HCT116 (cell line): ENCODE results near the gene COL5A1. TPM values are rescaled to one million over a fixed set of nuclear protein-coding genes. Genes with fewer than 3 reads are reported as not detected.

Experiments
- ATAC-seq: fragments of 200-7000 bp; cut with Tn5 transposase; 2 replicates; pipeline ENCODE4 v1.9.1; 2020; ENCODE audit warnings: mild to moderate bottlenecking, moderate library complexity
- BruUV-seq: library from RNA; stranded (reverse); fragments of 400-500 nt; replicated peaks from 2 replicates; lab custom pipeline; 2021; lab: Mats Ljungman, UMichigan
- CTCF ChIA-PET: fragments of 300-600 bp; sonication (Branson Sonifier 250); formaldehyde crosslinking; loops from one replicate; lab custom pipeline; 2021; ENCODE audit warnings: antibody characterized with exemption; lab: Charles Lee
- POLR2A ChIA-PET: fragments of 300-600, 350-600 bp; sonication (Branson Sonifier 250); formaldehyde crosslinking; loops from one replicate; lab custom pipeline; 2021; ENCODE audit warnings: antibody characterized with exemption; lab: Charles Lee
- RAD21 ChIA-PET, 2 experiments: fragments of 300-600 bp; sonication (Branson Sonifier 250); formaldehyde crosslinking; loops; one replicate each; lab custom pipeline; 2023; ENCODE audit warnings: low total read pairs in 2 of 2; ENCODE audit not compliant: uncharacterized antibody in 2 of 2, unreplicated experiment in 2 of 2, low non-redundant PET in 1 of 2; lab: Charles Lee
- DNase-seq: peaks from one replicate; pipeline ENCODE4 v3.0.0-alpha.2; 2010; ENCODE audit warnings: low read depth, low spot score
- H2AFZ ChIP-seq: fragments of 200-600 bp; shearing (Covaris generic), sonication (generic); 2 replicates; pipeline ENCODE4 v1.6.1; 2017; ENCODE audit warnings: low read depth, mixed run types, mixed read lengths, antibody characterized with exemption, low read length; ENCODE audit not compliant: poor library complexity, severe bottlenecking
- H3K27ac ChIP-seq: 2 replicates; pipeline ENCODE4 v1.5.1; 2012; ENCODE audit warnings: low read depth, low read length
- H3K27me3 ChIP-seq: fragments of 200-600 bp; sonication (generic); 2 replicates; pipeline ENCODE4 v1.6.1; 2016; ENCODE audit warnings: mixed run types, low read length, mixed read lengths; ENCODE audit not compliant: insufficient read depth
- H3K36me3 ChIP-seq, 2 experiments: fragments of 200-500 bp in 1 of 2; fragments of 200-600 bp in 1 of 2; sonication (Bioruptor generic) in 1 of 2; sonication (generic) in 1 of 2; 2 replicates each; pipeline versions ENCODE4 v1.5.1 to v1.6.1; 2014 to 2016; ENCODE audit warnings: low read length in 2 of 2, inconsistent platforms in 1 of 2, mixed read lengths in 1 of 2, mixed run types in 1 of 2; ENCODE audit not compliant: insufficient read depth in 2 of 2, control insufficient read depth in 1 of 2
- H3K4me1 ChIP-seq, 2 experiments: fragments of 200-600 bp in 1 of 2; sonication (generic) in 1 of 2; 2 replicates each; pipeline versions ENCODE4 v1.5.1 to v1.6.1; 2012 to 2017; ENCODE audit warnings: low read length in 2 of 2, inconsistent platforms in 1 of 2, mild to moderate bottlenecking in 1 of 2, mixed read lengths in 1 of 2, mixed run types in 1 of 2, moderate library complexity in 1 of 2; ENCODE audit not compliant: insufficient read depth in 2 of 2, control insufficient read depth in 1 of 2
- H3K4me2 ChIP-seq: fragments of 200-600 bp; sonication (generic); 2 replicates; pipeline ENCODE4 v1.6.1; 2017; ENCODE audit warnings: mixed run types, low read length, mixed read lengths
- H3K4me3 ChIP-seq, 2 experiments: fragments of 200-600 bp in 1 of 2; sonication (generic) in 1 of 2; replicated peaks in 1 of 2; 2 replicates each; pipeline ENCODE4 v1.5.1; 2011 to 2016; ENCODE audit warnings: low read length in 2 of 2, control low read depth in 1 of 2, low read depth in 1 of 2, mild to moderate bottlenecking in 1 of 2, mixed read lengths in 1 of 2, mixed run types in 1 of 2
- H3K79me2 ChIP-seq: fragments of 200-600 bp; sonication (generic); 2 replicates; pipeline ENCODE4 v1.6.1; 2017; ENCODE audit warnings: mild to moderate bottlenecking, mixed run types, low read length, moderate library complexity, mixed read lengths; ENCODE audit not compliant: insufficient read depth
- H3K9ac ChIP-seq: fragments of 200-600 bp; sonication (generic); 2 replicates; pipeline ENCODE4 v1.6.1; 2016; ENCODE audit warnings: low read length, mixed read lengths
- H3K9me2 ChIP-seq: fragments of 200-600 bp; sonication (generic), shearing (Covaris generic); 2 replicates; pipeline ENCODE4 v1.6.1; 2017; ENCODE audit warnings: mixed run types, mild to moderate bottlenecking, moderate library complexity; ENCODE audit not compliant: insufficient read depth
- H3K9me3 ChIP-seq, 2 experiments: fragments of 200-500 bp in 1 of 2; fragments of 200-600 bp in 1 of 2; sonication (Bioruptor generic) in 1 of 2; sonication (generic) in 1 of 2; 2 replicates each; pipeline ENCODE4 v1.6.1; 2014 to 2017; ENCODE audit warnings: low read length in 2 of 2, mixed read lengths in 2 of 2, inconsistent platforms in 1 of 2, low read depth in 1 of 2, mild to moderate bottlenecking in 1 of 2, mixed run types in 1 of 2, moderate library complexity in 1 of 2; ENCODE audit not compliant: control insufficient read depth in 1 of 2, insufficient read depth in 1 of 2
- H4K20me1 ChIP-seq: fragments of 200-600 bp; sonication (generic), shearing (Covaris generic); 2 replicates; pipeline ENCODE4 v1.6.1; 2017; ENCODE audit warnings: mixed run types, mild to moderate bottlenecking, moderate library complexity; ENCODE audit not compliant: insufficient read depth
- CBX3 ChIP-seq: IDR thresholded peaks from 2 replicates; pipeline ENCODE4 v1.6.1; 2012; ENCODE audit warnings: low read depth
- CEBPB ChIP-seq: IDR thresholded peaks from 2 replicates; pipeline ENCODE4 v1.6.1; 2012; ENCODE audit warnings: low read depth
- ELF1 ChIP-seq: IDR thresholded peaks from 2 replicates; pipeline ENCODE4 v1.6.1; 2012; ENCODE audit warnings: low read depth, borderline replicate concordance
- FOSL1 ChIP-seq: IDR thresholded peaks from 2 replicates; pipeline ENCODE4 v1.6.1; 2012; ENCODE audit warnings: low read depth
- JUND ChIP-seq: IDR thresholded peaks from 2 replicates; pipeline ENCODE4 v1.6.1; 2012
- MAX ChIP-seq: IDR thresholded peaks from 2 replicates; pipeline ENCODE4 v1.6.1; 2012
- POLR2A ChIP-seq: IDR thresholded peaks from 2 replicates; pipeline ENCODE4 v1.7.0; 2011; ENCODE audit warnings: borderline replicate concordance; ENCODE audit not compliant: insufficient read depth, insufficient read length; ENCODE audit errors: extremely low read depth
- POLR2AphosphoS5 ChIP-seq: IDR thresholded peaks from 2 replicates; pipeline ENCODE4 v1.6.1; 2011; ENCODE audit warnings: mild to moderate bottlenecking, low read depth, low read length, moderate library complexity
- RAD21 ChIP-seq: IDR thresholded peaks from 2 replicates; pipeline ENCODE4 v1.6.1; 2012; ENCODE audit warnings: low read depth, mild to moderate bottlenecking
- SRF ChIP-seq: IDR thresholded peaks from 2 replicates; pipeline ENCODE4 v1.6.1; 2012; ENCODE audit warnings: low read depth
- YY1 ChIP-seq: IDR thresholded peaks from 2 replicates; pipeline ENCODE4 v1.6.1; 2011; ENCODE audit warnings: low read length, low read depth, moderate library complexity, mild to moderate bottlenecking; ENCODE audit not compliant: insufficient replicate concordance; ENCODE audit errors: extremely low read depth
- ZBTB33 ChIP-seq: IDR thresholded peaks from 2 replicates; pipeline ENCODE4 v1.6.1; 2011; ENCODE audit warnings: mild to moderate bottlenecking, low read length, moderate library complexity; ENCODE audit not compliant: insufficient replicate concordance; ENCODE audit errors: extremely low read depth
- ZFX ChIP-seq: fragments of 450-650 bp; IDR thresholded peaks from 2 replicates; pipeline ENCODE4 v1.6.1; 2017
- ZNF274 ChIP-seq: fragments of 200-500 bp; sonication (Bioruptor generic); IDR thresholded peaks from 2 replicates; pipeline ENCODE4 v1.6.1; 2014; ENCODE audit warnings: mild to moderate bottlenecking, low read depth, low read length, inconsistent platforms
- intact Hi-C: fragments of 100-400 bp; cut with micrococcal nuclease; formaldehyde crosslinking; loops from 2 replicates; pipeline ENCODE4 v1.10.0; 2022
- total RNA-seq: library from RNA; stranded (reverse); gene quantifications from one replicate; pipeline ENCODE4 v1.2.1, GENCODE V29; 2021; ENCODE audit not compliant: unreplicated experiment
- TF ChIP-seq, protein P1 (sequence below): IDR thresholded peaks from 2 replicates; pipeline ENCODE4 v1.6.1; 2012; ENCODE audit warnings: low read depth
- TF ChIP-seq, protein P2 (sequence below), 3 experiments: fragments of 200-600 bp in 1 of 3; sonication (generic) in 1 of 3; IDR thresholded peaks in 2 of 3; conservative IDR thresholded peaks in 1 of 3; 2 replicates each; pipeline ENCODE4 v1.5.1; 2012 to 2017; ENCODE audit warnings: low read depth in 2 of 3, low read length in 2 of 3, antibody characterized with exemption in 1 of 3, borderline replicate concordance in 1 of 3, control low read depth in 1 of 3, mild to moderate bottlenecking in 1 of 3, mixed read lengths in 1 of 3, mixed run types in 1 of 3, moderate library complexity in 1 of 3; ENCODE audit not compliant: insufficient read depth in 1 of 3

Gene COL5A1
- total RNA-seq, 1 experiment from 2014 or later: 0.30 TPM

DNA sequence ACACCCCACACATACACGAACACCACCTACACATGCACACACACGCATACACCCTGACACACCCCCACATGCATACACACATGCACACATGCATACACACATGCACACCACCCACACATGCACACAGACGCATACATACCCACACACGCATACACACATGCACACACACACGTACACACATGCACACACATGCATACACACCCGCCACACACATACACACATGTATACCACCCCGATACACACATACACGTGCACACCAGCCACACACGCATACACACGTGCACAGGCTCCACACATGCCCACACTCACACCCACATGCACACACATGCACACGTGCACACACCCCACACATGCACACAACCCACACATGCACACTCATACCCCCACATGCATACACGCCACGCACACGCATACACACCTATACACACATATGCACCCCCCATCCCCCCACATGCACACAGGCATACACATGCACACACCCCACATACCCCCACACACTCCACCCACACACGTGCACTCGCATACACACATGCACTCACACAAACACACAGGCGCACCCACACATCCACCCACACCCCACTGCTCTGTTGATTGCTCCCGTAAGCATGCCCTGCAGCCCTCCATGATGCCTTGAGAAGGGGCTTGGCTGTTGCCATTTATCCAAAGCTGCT, 119.3 kb downstream of the COL5A1 start:
- BruUV-seq: no TSS peak
- TF ChIP-seq, protein P1, sequence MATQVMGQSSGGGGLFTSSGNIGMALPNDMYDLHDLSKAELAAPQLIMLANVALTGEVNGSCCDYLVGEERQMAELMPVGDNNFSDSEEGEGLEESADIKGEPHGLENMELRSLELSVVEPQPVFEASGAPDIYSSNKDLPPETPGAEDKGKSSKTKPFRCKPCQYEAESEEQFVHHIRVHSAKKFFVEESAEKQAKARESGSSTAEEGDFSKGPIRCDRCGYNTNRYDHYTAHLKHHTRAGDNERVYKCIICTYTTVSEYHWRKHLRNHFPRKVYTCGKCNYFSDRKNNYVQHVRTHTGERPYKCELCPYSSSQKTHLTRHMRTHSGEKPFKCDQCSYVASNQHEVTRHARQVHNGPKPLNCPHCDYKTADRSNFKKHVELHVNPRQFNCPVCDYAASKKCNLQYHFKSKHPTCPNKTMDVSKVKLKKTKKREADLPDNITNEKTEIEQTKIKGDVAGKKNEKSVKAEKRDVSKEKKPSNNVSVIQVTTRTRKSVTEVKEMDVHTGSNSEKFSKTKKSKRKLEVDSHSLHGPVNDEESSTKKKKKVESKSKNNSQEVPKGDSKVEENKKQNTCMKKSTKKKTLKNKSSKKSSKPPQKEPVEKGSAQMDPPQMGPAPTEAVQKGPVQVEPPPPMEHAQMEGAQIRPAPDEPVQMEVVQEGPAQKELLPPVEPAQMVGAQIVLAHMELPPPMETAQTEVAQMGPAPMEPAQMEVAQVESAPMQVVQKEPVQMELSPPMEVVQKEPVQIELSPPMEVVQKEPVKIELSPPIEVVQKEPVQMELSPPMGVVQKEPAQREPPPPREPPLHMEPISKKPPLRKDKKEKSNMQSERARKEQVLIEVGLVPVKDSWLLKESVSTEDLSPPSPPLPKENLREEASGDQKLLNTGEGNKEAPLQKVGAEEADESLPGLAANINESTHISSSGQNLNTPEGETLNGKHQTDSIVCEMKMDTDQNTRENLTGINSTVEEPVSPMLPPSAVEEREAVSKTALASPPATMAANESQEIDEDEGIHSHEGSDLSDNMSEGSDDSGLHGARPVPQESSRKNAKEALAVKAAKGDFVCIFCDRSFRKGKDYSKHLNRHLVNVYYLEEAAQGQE: no peak
- TF ChIP-seq ZNF274: no peak
- no peak for TF ChIP-seq MAX
- TF ChIP-seq POLR2A: no peak
- TF ChIP-seq POLR2AphosphoS5: no peak
- no peak for TF ChIP-seq JUND
- TF ChIP-seq RAD21: no peak
- no peak for TF ChIP-seq ZFX
- TF ChIP-seq FOSL1: no peak
- TF ChIP-seq ZBTB33: no peak
- TF ChIP-seq CEBPB: no peak
- no peak for TF ChIP-seq YY1
- TF ChIP-seq, protein P2, sequence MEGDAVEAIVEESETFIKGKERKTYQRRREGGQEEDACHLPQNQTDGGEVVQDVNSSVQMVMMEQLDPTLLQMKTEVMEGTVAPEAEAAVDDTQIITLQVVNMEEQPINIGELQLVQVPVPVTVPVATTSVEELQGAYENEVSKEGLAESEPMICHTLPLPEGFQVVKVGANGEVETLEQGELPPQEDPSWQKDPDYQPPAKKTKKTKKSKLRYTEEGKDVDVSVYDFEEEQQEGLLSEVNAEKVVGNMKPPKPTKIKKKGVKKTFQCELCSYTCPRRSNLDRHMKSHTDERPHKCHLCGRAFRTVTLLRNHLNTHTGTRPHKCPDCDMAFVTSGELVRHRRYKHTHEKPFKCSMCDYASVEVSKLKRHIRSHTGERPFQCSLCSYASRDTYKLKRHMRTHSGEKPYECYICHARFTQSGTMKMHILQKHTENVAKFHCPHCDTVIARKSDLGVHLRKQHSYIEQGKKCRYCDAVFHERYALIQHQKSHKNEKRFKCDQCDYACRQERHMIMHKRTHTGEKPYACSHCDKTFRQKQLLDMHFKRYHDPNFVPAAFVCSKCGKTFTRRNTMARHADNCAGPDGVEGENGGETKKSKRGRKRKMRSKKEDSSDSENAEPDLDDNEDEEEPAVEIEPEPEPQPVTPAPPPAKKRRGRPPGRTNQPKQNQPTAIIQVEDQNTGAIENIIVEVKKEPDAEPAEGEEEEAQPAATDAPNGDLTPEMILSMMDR (IDR thresholded peaks at IDR 0.05 in 2 of 3, conservative IDR thresholded peaks at IDR 0.05 in 1 of 3; ENCODE audit: borderline replicate concordance in 1 of 3, insufficient read depth in 1 of 3, low read depth in 2 of 3, low read length in 2 of 3): no peak
- no peak for TF ChIP-seq CBX3
- no peak for TF ChIP-seq SRF
- no peak for TF ChIP-seq ELF1
- ChIA-PET RAD21 (no interaction called here), POLR2A (no interaction called here), CTCF (no interaction called here)
- DNase-seq (no peak), ATAC-seq (no peak)
- Histone ChIP-seq H3K36me3 (no peaks in the 10 kb centered on the region), H2AFZ (no peak overlapping the region), H3K9me2 (no peaks in the 10 kb centered on the region), H3K27me3 (no peaks in the 10 kb centered on the region), H3K4me2 (no peak overlapping the region), H3K9ac (no peak overlapping the region), H3K4me3 (no peak overlapping the region), H3K79me2 (no peaks in the 10 kb centered on the region), H4K20me1 (no peaks in the 10 kb centered on the region), H3K9me3 (0 out of 4 replicates have a peak, but pooled peaks cover 0 to 3% of the 10 kb centered on the region in 2 experiments), H3K4me1 (no peaks in the 10 kb centered on the region), H3K27ac (no peak overlapping the region)
- intact Hi-C loops: no loop called here
